IMR-90 (cell line): ENCODE measurements around the gene KCNK7. TPM values are rescaled to one million over a fixed set of nuclear protein-coding genes. Genes with fewer than 3 reads are reported as not detected.

Experiments
- ATAC-seq: fragments of 200-7000 bp; cut with Tn5 transposase; 2 replicates; pipeline ENCODE4 v1.9.1; 2020; ENCODE audit warnings: low read depth, mild to moderate bottlenecking, moderate library complexity
- BruUV-seq: library from RNA; stranded (reverse); fragments of 400-500 nt; replicated peaks from 2 replicates; lab custom pipeline; 2021; lab: Mats Ljungman, UMichigan
- CTCF ChIA-PET: fragments of 300-600 bp; formaldehyde crosslinking; extraction: SDS; loops from one replicate; lab custom pipeline; 2021; ENCODE audit warnings: antibody characterized with exemption; lab: Yijun Ruan, JAX
- POLR2A ChIA-PET: fragments of 300-600 bp; sonication (Branson Sonifier 250); formaldehyde crosslinking; loops from one replicate; lab custom pipeline; 2022; ENCODE audit warnings: antibody characterized with exemption; ENCODE audit not compliant: unreplicated experiment; lab: Charles Lee
- DNase-seq: peaks from one replicate; pipeline ENCODE4 v3.0.0; 2013
- H2AFZ ChIP-seq: replicated peaks from 2 replicates; pipeline ENCODE3; 2013; ENCODE audit warnings: low read length, mild to moderate bottlenecking; ENCODE audit not compliant: poor library complexity
- H2AK5ac ChIP-seq: 2 replicates; pipeline ENCODE4 v1.6.1; 2013; ENCODE audit warnings: low read depth, low read length, inconsistent platforms
- H2AK9ac ChIP-seq: replicated peaks from 2 replicates; pipeline ENCODE3; 2013; ENCODE audit warnings: mild to moderate bottlenecking, low read depth, low read length, moderate library complexity; ENCODE audit not compliant: poor library complexity
- H2BK120ac ChIP-seq: 2 replicates; pipeline ENCODE4 v1.6.1; 2013; ENCODE audit warnings: low read depth, low read length, inconsistent platforms
- H2BK15ac ChIP-seq: 3 replicates; pipeline ENCODE4 v1.6.1; 2013; ENCODE audit warnings: low read depth, low read length, inconsistent platforms
- H2BK20ac ChIP-seq: 2 replicates; pipeline ENCODE4 v1.6.1; 2013; ENCODE audit warnings: low read depth, mild to moderate bottlenecking, inconsistent platforms, low read length, moderate library complexity
- H2BK5ac ChIP-seq: 2 replicates; pipeline ENCODE4 v1.6.1; 2013; ENCODE audit warnings: mild to moderate bottlenecking, low read depth, low read length, inconsistent platforms; ENCODE audit not compliant: poor library complexity, severe bottlenecking
- H3K14ac ChIP-seq: replicated peaks from 2 replicates; pipeline ENCODE4 v1.6.1; 2013; ENCODE audit warnings: low read depth, low read length, inconsistent platforms
- H3K18ac ChIP-seq: 2 replicates; pipeline ENCODE4 v1.6.1; 2013; ENCODE audit warnings: low read depth, low read length, control low read depth
- H3K23ac ChIP-seq: 2 replicates; pipeline ENCODE4 v1.6.1; 2013; ENCODE audit warnings: low read depth, low read length, inconsistent platforms
- H3K27ac ChIP-seq: 2 replicates; pipeline ENCODE4 v1.5.1; 2013; ENCODE audit warnings: mild to moderate bottlenecking, control low read depth, low read length; ENCODE audit not compliant: insufficient read depth
- H3K27me3 ChIP-seq: 2 replicates; pipeline ENCODE4 v1.6.1; 2013; ENCODE audit warnings: low read length; ENCODE audit not compliant: control insufficient read depth, insufficient read depth
- H3K36me3 ChIP-seq: 2 replicates; pipeline ENCODE4 v1.6.1; 2013; ENCODE audit warnings: low read length, mixed read lengths; ENCODE audit not compliant: control insufficient read depth, insufficient read depth
- H3K4ac ChIP-seq: 2 replicates; pipeline ENCODE4 v1.6.1; 2013; ENCODE audit warnings: low read depth, low read length, inconsistent platforms
- H3K4me1 ChIP-seq: 2 replicates; pipeline ENCODE4 v1.6.1; 2013; ENCODE audit warnings: low read length, mixed read lengths; ENCODE audit not compliant: control insufficient read depth, insufficient read depth
- H3K4me2 ChIP-seq: 2 replicates; pipeline ENCODE4 v1.6.1; 2013; ENCODE audit warnings: low read depth, mild to moderate bottlenecking, control low read depth, low read length, moderate library complexity
- H3K4me3 ChIP-seq: 2 replicates; pipeline ENCODE4 v1.5.1; 2013; ENCODE audit warnings: low read depth, mild to moderate bottlenecking, control low read depth, low read length, moderate library complexity; ENCODE audit not compliant: insufficient read depth
- H3K56ac ChIP-seq: 2 replicates; pipeline ENCODE4 v1.6.1; 2013; ENCODE audit warnings: low read length, inconsistent platforms; ENCODE audit not compliant: insufficient read depth; ENCODE audit errors: extremely low read depth
- H3K79me1 ChIP-seq, 2 experiments: 2 replicates each; pipeline ENCODE4 v1.6.1; 2013; ENCODE audit warnings: low read length in 2 of 2, inconsistent platforms in 1 of 2, low read depth in 1 of 2
- H3K9ac ChIP-seq: 2 replicates; pipeline ENCODE4 v1.6.1; 2013; ENCODE audit warnings: low read depth, low read length, control low read depth
- H3K9me1 ChIP-seq: 2 replicates; pipeline ENCODE4 v1.6.1; 2013; ENCODE audit warnings: low read length, inconsistent platforms; ENCODE audit not compliant: insufficient read depth
- H3K9me3 ChIP-seq: 2 replicates; pipeline ENCODE4 v1.6.1; 2013; ENCODE audit warnings: low read length; ENCODE audit not compliant: control insufficient read depth, insufficient read depth
- H4K20me1 ChIP-seq: 2 replicates; pipeline ENCODE4 v1.6.1; 2013; ENCODE audit warnings: low read length, inconsistent platforms; ENCODE audit not compliant: insufficient read depth
- H4K5ac ChIP-seq: 2 replicates; pipeline ENCODE4 v1.6.1; 2013; ENCODE audit warnings: mild to moderate bottlenecking, low read depth, low read length, control low read depth
- H4K8ac ChIP-seq, 2 experiments: 2 replicates each; pipeline ENCODE4 v1.6.1; 2013; ENCODE audit warnings: low read depth in 2 of 2, low read length in 2 of 2, control low read depth in 1 of 2, inconsistent platforms in 1 of 2
- H4K91ac ChIP-seq: 2 replicates; pipeline ENCODE4 v1.6.1; 2013; ENCODE audit warnings: low read depth, low read length, inconsistent platforms; ENCODE audit not compliant: insufficient read depth
- CEBPB ChIP-seq: IDR thresholded peaks from 2 replicates; pipeline ENCODE4 v1.6.1; 2012; ENCODE audit warnings: low read depth, low read length, improper control_type of control experiment
- CHD1 ChIP-seq: IDR thresholded peaks from 2 replicates; pipeline ENCODE4 v1.6.1; 2012; ENCODE audit warnings: low read depth, low read length, improper control_type of control experiment
- CTCF ChIP-seq: conservative IDR thresholded peaks from 2 replicates; pipeline ENCODE4 v1.5.1; 2012; ENCODE audit warnings: mild to moderate bottlenecking, low read depth, low read length, improper control_type of control experiment
- FOS ChIP-seq: fragments of 150-350 bp; IDR thresholded peaks from 2 replicates; pipeline ENCODE4 v1.6.1; 2016; ENCODE audit warnings: low read depth, low read length
- MAFK ChIP-seq: IDR thresholded peaks from 2 replicates; pipeline ENCODE4 v1.6.1; 2012; ENCODE audit warnings: low read depth, low read length, improper control_type of control experiment
- MAZ ChIP-seq: IDR thresholded peaks from 2 replicates; pipeline ENCODE4 v1.6.1; 2012; ENCODE audit warnings: low read depth, mild to moderate bottlenecking, low read length, improper control_type of control experiment, moderate library complexity, borderline replicate concordance
- MXI1 ChIP-seq: IDR thresholded peaks from 2 replicates; pipeline ENCODE4 v1.6.1; 2012; ENCODE audit warnings: low read depth, mild to moderate bottlenecking, low read length, moderate library complexity, borderline replicate concordance
- NFE2L2 ChIP-seq: fragments of 150-350 bp; IDR thresholded peaks from 2 replicates; pipeline ENCODE4 v1.6.1; 2016; ENCODE audit warnings: low read depth, mild to moderate bottlenecking, low read length
- POLR2A ChIP-seq: IDR thresholded peaks from 2 replicates; pipeline ENCODE4 v1.6.1; 2012; ENCODE audit warnings: mild to moderate bottlenecking, low read depth, low read length
- RAD21 ChIP-seq: IDR thresholded peaks from 2 replicates; pipeline ENCODE4 v1.6.1; 2012; ENCODE audit warnings: low read length, improper control_type of control experiment
- RCOR1 ChIP-seq: IDR thresholded peaks from 2 replicates; pipeline ENCODE4 v1.6.1; 2012; ENCODE audit warnings: mild to moderate bottlenecking, low read length, improper control_type of control experiment; ENCODE audit not compliant: insufficient replicate concordance
- RFX5 ChIP-seq: IDR thresholded peaks from 2 replicates; pipeline ENCODE4 v1.8.0; 2012; ENCODE audit warnings: low read depth, mild to moderate bottlenecking, low read length, moderate library complexity
- SMC3 ChIP-seq: fragments of 150-350 bp; IDR thresholded peaks from 2 replicates; pipeline ENCODE4 v1.6.1; 2016; ENCODE audit warnings: low read depth, mild to moderate bottlenecking, antibody characterized with exemption, low read length, moderate library complexity
- USF2 ChIP-seq: fragments of 150-350 bp; IDR thresholded peaks from 2 replicates; pipeline ENCODE4 v1.6.1; 2017; ENCODE audit warnings: mild to moderate bottlenecking, antibody characterized with exemption, low read length, low read depth
- whole genome bisulfite sequencing, 2 experiments: methylation state at CpG; one replicate each; pipeline versions ENCODE4 v1.1.5 to v1.1.7; 2013; ENCODE audit warnings: missing lambda C conversion rate in 2 of 2; ENCODE audit not compliant: insufficient read length in 1 of 2; ENCODE audit errors: extremely low coverage in 2 of 2; 5-methylcytosine and 5-hydroxymethylcytosine counted together
- dilution Hi-C: fragments of 300-500 bp; cut with HindIII; formaldehyde crosslinking; loops from one replicate; pipeline ENCODE4 v1.14.3; 2018; ENCODE audit warnings: low sequenced_read_pairs; ENCODE audit not compliant: unreplicated experiment
- in situ Hi-C: fragments of 300-500 bp; cut with MboI; formaldehyde crosslinking; loops from 3 replicates; pipeline ENCODE4 v1.14.3; 2019; ENCODE audit warnings: low sequenced_read_pairs, inconsistent platforms, mixed read lengths
- intact Hi-C: fragments of 100-400 bp; cut with micrococcal nuclease; formaldehyde crosslinking; loops from 2 replicates; pipeline ENCODE4 v1.10.0; 2022
- polyA plus RNA-seq, 3 experiments: library from polyadenylated mRNA; depleted of rRNA; stranded (reverse); fragments of >200 nt; gene quantifications; 2 replicates each; pipeline ENCODE4 v1.2.3, GENCODE V29; 2012; ENCODE audit warnings: low replicate concordance in 1 of 3
- total RNA-seq: library from RNA; depleted of rRNA; stranded (reverse); fragments of >200 nt; gene quantifications from 2 replicates; pipeline ENCODE4 v1.2.3, GENCODE V29; 2012

The KCNK7 gene
- total and polyA plus RNA-seq, 2 of the 4 experiments (the other 2 are of a cell fraction): 0.09 TPM; not detected in 1

GRCh38 chr11:65583589-65583988 lies 12.0 kb downstream of the KCNK7 start:
- Histone ChIP-seq H3K4ac (no peak overlapping the region), H3K27me3 (no peaks in the 10 kb centered on the region), H3K27ac (no peak overlapping the region), H4K20me1 (0 out of 2 replicates have a peak, but pooled peaks cover 4% of the 10 kb centered on the region), H3K18ac (no peak overlapping the region), H3K9ac (no peak overlapping the region), H2BK120ac (no peak overlapping the region), H4K5ac (no peak overlapping the region), H4K8ac (no peak overlapping the region), H3K79me1 (peaks cover 0 to 26% of the 10 kb centered on the region in 2 experiments; a peak in 3 of 4 replicates), H4K91ac (no peak overlapping the region), H3K14ac (no peak overlapping the region), H3K9me1 (no peaks in the 10 kb centered on the region), H2AK5ac (no peak overlapping the region), H3K56ac (no peak overlapping the region), H3K9me3 (no peaks in the 10 kb centered on the region), H2BK15ac (no peak overlapping the region), H3K4me2 (no peak overlapping the region), H2BK5ac (no peak overlapping the region), H2AFZ (no peak overlapping the region), H3K23ac (no peak overlapping the region), H2AK9ac (no peak overlapping the region), H3K4me3 (no peak overlapping the region), H3K36me3 (peaks cover 50% of the 10 kb centered on the region), H3K4me1 (peaks cover 4% of the 10 kb centered on the region), H2BK20ac (no peak overlapping the region)
- TF ChIP-seq MXI1: no peak
- TF ChIP-seq USF2: no peak
- no peak for TF ChIP-seq CHD1
- TF ChIP-seq RCOR1: no peak
- no peak for TF ChIP-seq CTCF
- TF ChIP-seq RAD21: no peak
- no peak for TF ChIP-seq NFE2L2
- TF ChIP-seq MAFK: no peak
- TF ChIP-seq FOS: no peak
- no peak for TF ChIP-seq CEBPB
- TF ChIP-seq SMC3: no peak
- no peak for TF ChIP-seq POLR2A
- no peak for TF ChIP-seq RFX5
- no peak for TF ChIP-seq MAZ
- BruUV-seq: no TSS peak
- 60% methylated on average over 2 of the region's 10 CpGs; no CpG with 5 or more reads in 1 of the 2 experiments for WGBS, 2 experiments
- CTCF ChIA-PET: interaction anchor here (1.4 kb wide), 1 partner anchor 11 kb away, joined by 4 read pairs; no protein-coding TSS in a partner anchor
- DNase-seq (no peak), ATAC-seq (no peak)
- intact Hi-C loops (no loop called here), in situ Hi-C loops (no loop called here), dilution Hi-C loops (no loop called here)
- POLR2A ChIA-PET: no interaction called here
